Ishikawa (cell line): ENCODE data around the gene NGDN.

Source experiments
- CREB1 ChIP-seq: IDR thresholded peaks from 2 replicates; pipeline ENCODE4 v1.6.1; 2012; ENCODE audit warnings: low read depth
- FOXM1 ChIP-seq: IDR thresholded peaks from 2 replicates; pipeline ENCODE4 v1.6.1; 2012; ENCODE audit warnings: low read depth, borderline replicate concordance
- MAX ChIP-seq: IDR thresholded peaks from 2 replicates; pipeline ENCODE4 v1.6.1; 2012
- RAD21 ChIP-seq: IDR thresholded peaks from 2 replicates; pipeline ENCODE4 v1.6.1; 2012; ENCODE audit warnings: low read depth
- REST ChIP-seq: IDR thresholded peaks from 2 replicates; pipeline ENCODE4 v1.6.1; 2012; ENCODE audit warnings: low read depth, mild to moderate bottlenecking
- TAF1 ChIP-seq: IDR thresholded peaks from 2 replicates; pipeline ENCODE4 v1.6.1; 2012; ENCODE audit warnings: low read depth, mild to moderate bottlenecking

GRCh38 chr14:23494223-23494622 is 24.7 kb downstream of the NGDN start:
- TF ChIP-seq MAX, result no peak
- TF ChIP-seq TAF1, result no peak
- no peak for TF ChIP-seq CREB1
- TF ChIP-seq RAD21, result no peak
- TF ChIP-seq FOXM1, result no peak
- no peak for TF ChIP-seq REST
